HepG2 (cell line): ENCODE measurements around the gene KAZALD1. TPM values are rescaled to one million over a fixed set of nuclear protein-coding genes. Genes with fewer than 3 reads are reported as not detected.

ENCODE experiments used
- CSRNP1 ChIP-seq: sonication (generic); formaldehyde crosslinking; IDR thresholded peaks from 2 replicates; pipeline ENCODE4 v1.8.1; 2023; ENCODE audit warnings: mild to moderate bottlenecking, missing genetic modification reagents
- HES4 ChIP-seq: sonication (generic); formaldehyde crosslinking; IDR thresholded peaks from 2 replicates; pipeline ENCODE4 v1.9.0; 2021; ENCODE audit warnings: mild to moderate bottlenecking, missing genetic modification reagents, borderline replicate concordance
- HNF1B ChIP-seq: sonication (generic); formaldehyde crosslinking; IDR thresholded peaks from 2 replicates; pipeline ENCODE4 v1.5.1; 2020; ENCODE audit warnings: mild to moderate bottlenecking, moderate library complexity, missing genetic modification reagents
- JDP2 ChIP-seq: sonication (generic); formaldehyde crosslinking; IDR thresholded peaks from 2 replicates; pipeline ENCODE4 v1.8.1; 2022; ENCODE audit warnings: missing genetic modification reagents, borderline replicate concordance
- KLF16 ChIP-seq, 2 experiments: sonication (generic) in 1 of 2; formaldehyde crosslinking in 1 of 2; IDR thresholded peaks; 2 replicates each; pipeline versions ENCODE4 v1.6.1 to v1.8.0; 2016 to 2023; ENCODE audit warnings: missing genetic modification reagents in 2 of 2, missing compliant biosample characterization in 1 of 2
- REST ChIP-seq, 2 experiments: IDR thresholded peaks; 2 replicates each; pipeline ENCODE4 v1.6.1; 2011 to 2012; ENCODE audit warnings: low read length in 2 of 2, borderline replicate concordance in 1 of 2, low read depth in 1 of 2, mild to moderate bottlenecking in 1 of 2, moderate library complexity in 1 of 2
- SALL2 ChIP-seq: sonication (generic); formaldehyde crosslinking; IDR thresholded peaks from 2 replicates; pipeline ENCODE4 v1.8.1; 2023; ENCODE audit warnings: mild to moderate bottlenecking, missing genetic modification reagents, inconsistent platforms
- TRAFD1 ChIP-seq: sonication (generic); formaldehyde crosslinking; IDR thresholded peaks from 2 replicates; pipeline ENCODE4 v1.5.1; 2020; ENCODE audit warnings: missing genetic modification reagents, mild to moderate bottlenecking, borderline replicate concordance
- ZBTB25 ChIP-seq: IDR thresholded peaks from 2 replicates; pipeline ENCODE4 v1.6.1; 2018; ENCODE audit warnings: missing genetic modification reagents
- ZNF710 ChIP-seq: sonication (generic); formaldehyde crosslinking; IDR thresholded peaks from 2 replicates; pipeline ENCODE4 v1.5.0; 2020; ENCODE audit warnings: mild to moderate bottlenecking, missing genetic modification reagents, borderline replicate concordance
- ZNF782 ChIP-seq: sonication (generic); formaldehyde crosslinking; IDR thresholded peaks from 2 replicates; pipeline ENCODE4 v1.4.0; 2020; ENCODE audit warnings: missing genetic modification reagents, mild to moderate bottlenecking, borderline replicate concordance
- polyA plus RNA-seq, 8 experiments: library from polyadenylated mRNA; depleted of rRNA in 3 of 8; stranded (reverse) in 7 of 8; unstranded in 1 of 8; fragments of >200 nt; fragmentation: Illumina TruSeq in 4 of 8; extraction: Trizol in 4 of 8; gene quantifications; 2 replicates each; pipeline versions ENCODE4 v1.2.1 to v1.2.3, GENCODE V29; 2011 to 2016; ENCODE audit warnings: low read depth in 4 of 8, missing spikeins in 1 of 8, mixed read lengths in 1 of 8; ENCODE audit not compliant: insufficient read depth in 1 of 8
- total RNA-seq, 5 experiments: library from RNA; depleted of rRNA; stranded (reverse); fragments of >200 nt; fragmentation: Illumina TruSeq; extraction: Trizol; gene quantifications; 2 replicates each; pipeline ENCODE4 v1.2.3, GENCODE V29; 2016; ENCODE audit warnings: low read depth in 1 of 5

KAZALD1 gene
- total and polyA plus RNA-seq, 2 of the 13 experiments (the other 11 are each of a cell fraction or from before 2014, with no cell fraction given), result 16.7 to 27.7 TPM

GRCh38 chr10:101018600-101019439 lies 43.0 kb upstream of the KAZALD1 start (continued):
- TF ChIP-seq HNF1B (CRISPR knock-in tag) (no peak), HES4 (CRISPR knock-in tag) (0 out of 2 replicates have a peak, but pooled peaks have one; percentile 55), JDP2 (CRISPR knock-in tag) (no peak), ZNF782 (CRISPR knock-in tag) (no peak), TRAFD1 (no peak), CSRNP1 (CRISPR knock-in tag) (peak; percentile 75; the same call in 1 of the 2 replicates), REST (IDR thresholded peaks at IDR 0.05; ENCODE audit: borderline replicate concordance in 1 of 2, low read depth in 1 of 2, low read length in 2 of 2) (no peak), KLF16 (CRISPR knock-in tag; IDR thresholded peaks at IDR 0.05) (peak in 1 of 2 experiments; percentile 72; a peak in 1 of 4 replicates), ZBTB25 (CRISPR knock-in tag) (peak; percentile 66; the same call in 1 of the 2 replicates), SALL2 (CRISPR knock-in tag) (no peak; the same call in 1 of the 2 replicates), ZNF710 (CRISPR knock-in tag) (peak; percentile 53; the same call in 1 of the 2 replicates)
